ENCODE measurements around the gene NR1D2.

GRCh38 chr3:23985747-23986544, 40.9 kb downstream of the NR1D2 start:
- TF ChIP-seq CTCF (IDR thresholded peaks at IDR 0.05) (no peak), POLR2AphosphoS5 (IDR thresholded peaks at IDR 0.05) (no peak)

All from stomach (tissue), 4 donors.